HuH-7.5 (cell line): Measurements from ENCODE around the gene HIVEP3.

Source experiments
- DNase-seq: peaks from one replicate; pipeline ENCODE4 v3.0.0; 2011; ENCODE audit warnings: low spot score

Gene HIVEP3

DNA sequence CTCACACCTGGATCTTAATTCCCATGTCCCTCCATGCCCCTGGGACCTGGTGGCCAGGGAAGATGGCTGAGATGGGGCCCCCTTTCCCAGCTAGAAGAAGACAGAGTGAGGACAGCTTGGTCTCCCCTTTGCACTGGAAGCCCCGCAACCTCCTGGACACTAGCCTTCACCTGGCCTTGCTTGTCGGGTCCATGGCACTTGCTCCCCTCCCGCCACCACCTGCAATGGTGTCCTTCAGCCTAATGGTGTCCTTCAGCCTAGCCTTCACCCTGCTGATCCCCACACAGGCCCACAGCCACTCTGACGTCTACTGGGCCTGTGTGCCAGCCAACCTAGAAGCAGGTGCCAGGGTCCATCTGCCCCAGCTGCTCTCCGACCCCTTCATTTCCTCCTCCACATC is 388.3 kb downstream of the HIVEP3 start:
- DNase-seq = no peak

DNA sequence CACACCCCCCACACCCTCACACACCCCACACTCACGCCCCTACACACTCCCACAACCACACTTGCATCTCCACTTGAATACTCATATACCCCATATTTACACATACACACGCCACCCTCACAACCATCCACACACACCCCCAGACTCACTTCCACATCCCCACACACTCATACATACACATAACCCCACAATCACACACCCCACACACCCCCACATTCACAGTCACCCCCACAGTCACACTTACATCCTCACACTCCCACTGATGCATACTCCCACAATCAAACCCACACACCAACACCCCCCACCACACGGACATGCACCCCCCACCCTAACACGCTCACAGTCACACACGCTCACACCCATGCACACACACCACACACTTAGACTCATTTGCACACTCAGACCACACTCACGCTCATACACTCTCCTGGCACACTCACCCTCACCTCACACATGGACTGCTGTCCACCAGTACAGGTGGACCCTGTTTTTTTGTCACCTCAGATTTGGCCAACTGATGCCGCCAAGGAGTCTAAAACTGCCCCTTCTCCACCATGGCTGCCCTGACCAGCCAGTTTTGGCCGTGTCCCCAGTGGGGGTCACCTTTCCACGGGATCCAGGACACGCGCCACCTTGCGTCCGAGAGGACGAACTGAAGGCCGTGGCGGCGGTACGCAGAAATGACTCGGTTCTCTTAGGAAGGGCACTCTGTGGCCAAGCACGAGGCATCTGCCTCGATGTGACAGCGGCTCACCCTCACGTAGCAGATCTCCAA is 388.9 kb downstream of the HIVEP3 start:
- DNase-seq = no peak

DNA sequence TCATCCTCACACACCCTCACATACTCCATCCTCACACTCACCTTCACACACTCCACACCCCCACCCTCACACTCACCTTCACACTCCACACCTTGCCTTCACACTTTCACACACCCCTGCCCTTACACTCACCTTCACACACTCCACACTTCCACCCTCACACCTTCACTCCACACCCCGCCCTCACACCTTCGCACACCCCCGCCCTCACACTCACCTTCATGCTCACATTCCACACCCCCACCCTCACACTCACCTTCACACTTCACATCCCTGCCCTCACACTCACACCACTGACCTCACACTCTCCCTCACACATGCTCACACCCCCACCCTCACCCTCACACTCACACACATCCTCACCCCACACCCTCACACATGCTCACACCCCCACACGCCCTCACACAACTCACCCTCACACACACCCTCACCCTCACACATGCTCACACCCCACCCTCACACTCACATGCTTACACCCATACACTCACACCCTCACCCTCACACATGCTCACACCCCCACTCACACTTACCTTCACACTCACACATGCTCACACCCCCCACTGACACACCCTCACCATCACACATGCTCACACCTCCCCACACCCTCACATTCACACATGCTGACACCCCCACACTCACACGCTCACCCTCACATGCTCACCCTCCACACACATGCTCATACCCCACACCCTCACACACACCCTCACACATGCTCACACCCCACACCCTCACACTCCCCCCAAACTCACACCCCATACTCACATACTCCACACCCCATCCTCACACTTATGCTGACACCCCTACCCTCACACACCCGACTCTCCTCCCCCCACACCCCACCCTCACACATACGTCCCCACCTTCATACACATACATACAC is 389.8 kb downstream of the HIVEP3 start:
- no peak for DNase-seq

DNA sequence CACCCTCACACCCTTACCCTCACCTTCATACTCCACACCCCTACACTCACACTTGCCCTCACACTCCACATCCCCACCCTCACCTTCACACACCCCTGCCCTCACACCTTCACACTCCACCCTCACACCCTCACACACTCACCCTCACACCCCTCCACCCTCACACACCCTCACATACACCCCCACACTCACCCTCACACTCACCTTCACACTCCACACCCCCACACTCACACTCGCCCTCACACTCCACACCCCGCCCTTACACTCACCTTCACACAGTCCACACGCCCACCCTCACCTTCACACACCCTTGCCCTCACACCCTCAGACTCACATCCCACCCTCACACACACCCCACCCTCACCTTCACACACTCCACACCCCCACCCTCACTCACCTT is 390.6 kb downstream of the HIVEP3 start:
- DNase-seq = no peak

DNA sequence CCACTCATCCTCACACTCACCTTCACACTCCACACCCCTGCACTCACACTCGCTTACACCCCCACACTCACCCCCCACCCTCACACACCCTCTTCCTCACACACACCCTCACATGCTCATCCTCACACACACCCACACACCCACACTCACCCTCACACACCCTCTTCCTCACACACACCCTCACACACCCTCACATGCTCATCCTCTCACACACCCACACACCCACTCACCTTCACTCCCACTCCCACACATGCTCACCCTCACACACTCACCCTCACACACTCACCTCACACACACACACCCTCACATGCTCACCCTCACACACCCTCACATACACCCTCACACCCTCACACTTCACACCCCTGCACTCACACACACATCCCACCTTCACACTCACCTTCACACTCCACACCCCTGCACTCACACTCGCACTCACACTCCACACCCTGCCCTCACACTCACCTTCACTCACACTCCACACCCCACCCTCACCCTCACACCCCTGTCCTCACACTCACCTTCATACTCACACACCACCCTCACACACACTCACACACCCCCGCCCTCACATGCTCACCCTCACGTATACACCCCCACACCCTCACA is 391.7 kb downstream of the HIVEP3 start:
- DNase-seq = no peak

DNA sequence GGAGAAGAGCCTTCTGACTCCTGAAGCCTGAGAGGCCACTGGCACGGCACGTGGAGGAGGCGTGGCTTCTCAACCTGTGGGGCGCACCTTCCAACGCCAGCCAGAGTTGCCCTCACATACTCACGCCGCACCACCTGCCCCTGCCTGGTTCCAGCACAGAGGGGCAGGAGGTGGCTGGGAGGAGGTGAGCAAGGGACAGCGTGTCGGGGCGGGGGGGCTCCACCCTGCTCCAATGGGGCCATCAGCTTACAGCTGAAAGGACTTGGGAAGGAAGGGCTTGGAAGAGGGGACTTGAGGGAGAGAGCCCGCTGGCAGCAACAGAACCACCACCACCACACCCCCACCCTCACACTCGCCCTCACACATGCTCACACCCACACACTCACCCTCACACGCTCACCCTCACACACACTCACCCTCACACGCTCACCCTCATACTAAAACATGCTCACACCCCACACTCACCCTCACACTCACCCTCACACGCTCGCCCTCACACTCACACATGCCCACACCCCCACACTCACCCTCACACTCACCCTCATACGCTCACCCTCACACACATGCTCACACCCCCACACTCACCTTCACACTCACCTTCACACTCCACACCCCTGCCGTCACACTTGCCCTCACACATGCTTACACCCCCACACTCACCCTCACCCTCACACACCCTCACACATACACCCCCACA is 392.7 kb downstream of the HIVEP3 start:
- DNase-seq = no peak

DNA sequence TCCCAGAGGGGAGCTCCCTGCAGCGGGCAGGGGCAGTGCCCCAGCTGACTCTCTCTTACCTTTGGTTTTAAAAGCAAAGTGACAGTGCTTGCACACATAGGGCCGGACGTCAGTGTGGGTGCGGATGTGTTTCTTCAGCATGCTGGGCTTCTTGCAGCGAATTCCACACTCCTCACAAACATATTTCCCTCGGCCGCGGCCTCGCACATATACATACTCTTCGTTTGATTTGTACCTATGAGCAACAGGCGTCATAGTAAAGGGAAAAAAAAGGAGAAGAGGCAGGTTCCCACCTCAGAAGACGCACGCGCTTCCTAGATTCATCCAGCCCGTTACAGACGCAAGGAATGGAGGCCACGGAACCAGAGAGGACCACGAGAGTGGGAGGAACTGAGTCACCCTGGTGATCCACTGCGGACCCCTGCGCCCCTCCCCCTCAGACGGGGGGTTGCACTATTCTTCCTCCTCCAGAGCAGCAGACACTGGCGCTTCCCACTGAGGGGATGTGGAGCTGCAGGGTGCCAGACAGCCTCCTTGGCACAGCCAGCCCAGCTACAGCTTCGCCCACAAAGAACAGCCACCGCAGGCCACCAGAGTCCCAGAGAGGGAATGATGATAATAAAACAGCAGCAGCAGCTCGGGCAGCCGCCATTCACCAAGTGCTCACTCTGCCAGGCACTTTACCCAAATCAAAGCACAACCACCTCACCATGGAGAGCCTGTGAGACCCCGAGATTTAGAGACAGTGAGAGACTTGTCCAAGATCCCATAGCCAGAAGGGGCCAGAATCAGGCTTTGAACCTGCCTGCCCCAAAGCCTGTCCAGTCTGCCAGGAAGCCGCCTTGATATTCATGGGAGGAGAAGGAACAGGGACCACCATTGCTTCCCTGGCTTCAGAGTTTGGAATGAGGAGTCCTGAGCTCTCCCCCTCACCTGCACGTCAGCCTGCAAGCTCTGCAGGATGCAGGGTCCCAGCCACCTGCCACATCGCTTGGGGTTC is 393.7 kb downstream of the HIVEP3 start:
- DNase-seq = no peak

DNA sequence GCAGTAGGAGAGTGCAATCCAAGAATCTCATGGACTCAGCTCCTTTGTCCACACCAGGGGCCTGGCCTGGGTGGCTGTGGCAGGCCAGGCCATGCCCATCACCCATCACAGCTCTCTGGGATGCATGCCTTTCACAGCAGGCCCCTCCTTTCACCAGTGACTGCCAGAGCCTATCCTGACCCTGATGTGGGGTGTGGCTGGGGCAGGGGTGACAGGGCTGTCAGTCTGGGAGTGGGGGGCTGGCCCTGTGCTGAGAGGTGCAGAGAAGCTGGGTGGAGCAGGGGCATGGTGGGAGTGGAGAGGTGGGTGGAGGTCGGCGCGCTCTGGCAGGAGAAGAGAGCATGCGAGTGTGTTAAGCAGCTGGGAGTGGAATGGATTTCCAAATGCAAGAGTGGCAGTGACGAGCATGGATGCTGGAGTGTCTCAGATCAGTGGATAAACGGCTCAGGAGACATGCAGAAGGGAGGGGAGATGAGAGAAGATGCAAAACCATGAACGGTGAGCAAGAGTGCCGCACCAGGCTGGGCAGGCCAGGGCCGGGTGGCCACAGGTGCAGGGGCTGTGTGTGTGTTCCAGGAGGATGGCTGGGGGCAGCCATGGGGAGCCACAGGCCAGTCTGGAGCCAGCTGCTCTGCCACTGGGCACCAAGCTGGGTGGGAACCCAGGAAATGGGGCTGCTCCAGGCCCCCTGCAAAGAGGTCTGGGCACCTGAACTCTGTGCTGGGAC is 394.6 kb downstream of the HIVEP3 start:
- no peak for DNase-seq

DNA sequence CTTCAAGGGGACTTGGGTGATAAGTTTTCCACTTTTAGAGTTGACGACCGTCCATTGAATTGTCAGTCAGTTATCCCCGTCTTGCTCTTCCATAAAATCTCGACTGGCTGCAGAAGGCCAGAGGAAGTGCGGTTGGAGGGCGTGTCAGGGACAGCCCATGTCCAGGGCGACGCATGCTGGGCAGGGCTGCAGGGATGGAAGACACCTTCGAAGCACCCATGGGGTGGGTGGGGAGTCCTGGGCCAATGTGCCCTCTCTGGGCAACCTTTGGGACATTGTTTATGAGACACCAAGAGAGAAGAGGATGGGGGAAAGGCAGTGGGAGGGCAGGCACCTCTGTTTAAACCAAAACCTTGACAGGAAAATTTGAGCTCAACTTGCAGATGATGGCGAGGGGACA is 395.7 kb downstream of the HIVEP3 start:
- DNase-seq = no peak

DNA sequence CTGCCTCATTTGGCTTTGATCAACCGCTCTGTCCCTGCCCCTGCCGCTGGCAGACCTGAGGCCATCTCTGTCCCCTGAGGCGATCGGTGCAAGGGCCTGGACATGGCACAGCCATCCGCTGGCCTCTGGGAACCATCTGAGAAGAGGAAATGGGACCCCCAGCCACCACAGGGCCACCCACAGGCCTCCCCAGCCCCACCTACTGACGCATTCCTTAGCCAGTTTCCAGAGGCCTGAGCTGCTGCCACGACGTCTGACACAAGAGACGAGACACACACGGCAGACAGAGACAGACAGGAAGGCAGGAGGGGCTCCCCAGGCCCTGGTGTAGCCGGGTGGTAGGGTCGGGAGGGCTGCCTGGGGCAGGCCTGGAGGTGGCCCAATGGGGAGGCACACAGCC is 397.0 kb downstream of the HIVEP3 start:
- DNase-seq = no peak

DNA sequence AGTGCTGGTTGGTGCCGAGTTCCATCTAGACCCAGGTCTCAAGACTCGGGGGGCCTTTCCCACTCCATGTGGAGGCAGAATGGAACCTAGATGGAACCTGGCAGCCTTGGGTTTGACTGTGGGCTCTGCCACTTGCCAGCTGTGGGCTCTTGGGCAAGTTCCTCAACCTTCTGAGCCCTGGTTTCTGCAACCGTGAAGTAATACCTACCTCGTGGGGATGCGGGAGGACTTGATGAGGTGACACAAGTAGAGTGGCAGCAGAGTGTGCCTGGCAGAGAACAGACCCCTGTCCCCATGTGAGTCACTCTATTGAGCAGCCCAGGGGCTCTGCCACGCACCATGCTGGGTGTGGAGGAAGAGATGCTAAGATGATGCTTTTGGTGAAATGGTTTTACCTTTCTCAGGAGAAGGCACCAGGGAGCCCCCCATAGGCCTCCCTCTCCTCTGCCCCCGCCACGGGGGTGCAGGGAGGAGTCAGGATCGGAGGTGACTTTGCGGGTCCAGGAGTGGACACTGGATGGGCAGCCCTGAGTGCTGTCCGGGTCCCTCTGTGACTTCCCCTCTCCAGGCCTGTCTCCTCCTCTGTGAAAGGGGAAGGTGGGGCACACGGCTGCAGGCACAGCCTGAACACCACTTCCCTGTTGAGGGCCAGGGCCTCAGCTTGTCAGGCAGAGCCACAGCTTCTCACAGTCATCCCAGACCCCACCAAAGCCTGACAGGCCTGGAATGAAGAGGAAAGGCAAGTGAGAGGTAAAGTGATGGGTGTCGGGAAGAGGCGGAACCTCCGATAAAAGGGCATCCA is 397.6 kb downstream of the HIVEP3 start:
- no peak for DNase-seq

DNA sequence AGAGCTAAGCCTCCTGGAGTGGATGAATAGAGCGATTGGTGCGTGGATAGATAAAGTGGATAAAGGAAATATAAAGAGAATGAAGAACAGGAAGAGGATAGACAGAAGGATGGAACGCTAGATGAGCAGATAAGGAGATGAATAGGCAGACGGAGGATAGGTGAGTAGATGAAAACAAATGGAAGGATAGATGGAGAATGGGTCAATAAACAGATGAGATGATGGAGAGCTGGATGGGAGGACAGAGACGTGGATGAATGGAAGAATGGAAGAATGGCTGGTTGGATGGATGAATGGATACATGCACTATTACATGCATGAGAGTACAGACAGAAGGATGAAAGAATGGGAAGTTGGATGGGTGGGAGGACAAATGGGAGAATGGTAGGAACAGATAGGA is 399.1 kb downstream of the HIVEP3 start:
- DNase-seq = no peak

DNA sequence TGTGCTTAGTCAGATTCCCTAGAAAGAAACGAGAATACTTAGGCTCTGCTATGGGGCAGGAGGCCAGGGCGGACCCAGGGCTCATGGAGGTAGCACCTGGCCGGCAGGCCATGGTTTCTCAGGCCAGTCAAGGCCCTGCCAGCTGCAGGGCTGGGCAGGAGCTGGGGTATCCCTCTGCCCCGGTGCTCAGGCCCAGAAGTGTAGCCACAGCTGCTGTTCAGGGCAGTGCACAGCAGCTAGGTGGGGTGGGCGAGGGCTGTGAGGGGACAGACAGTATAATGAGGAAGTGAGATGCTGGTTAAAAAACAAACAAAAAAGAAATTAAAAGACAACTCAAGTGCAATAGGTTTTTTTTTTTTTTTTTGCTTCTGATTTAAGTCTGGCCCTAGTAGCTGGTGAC is 400.3 kb downstream of the HIVEP3 start:
- DNase-seq = no peak

DNA sequence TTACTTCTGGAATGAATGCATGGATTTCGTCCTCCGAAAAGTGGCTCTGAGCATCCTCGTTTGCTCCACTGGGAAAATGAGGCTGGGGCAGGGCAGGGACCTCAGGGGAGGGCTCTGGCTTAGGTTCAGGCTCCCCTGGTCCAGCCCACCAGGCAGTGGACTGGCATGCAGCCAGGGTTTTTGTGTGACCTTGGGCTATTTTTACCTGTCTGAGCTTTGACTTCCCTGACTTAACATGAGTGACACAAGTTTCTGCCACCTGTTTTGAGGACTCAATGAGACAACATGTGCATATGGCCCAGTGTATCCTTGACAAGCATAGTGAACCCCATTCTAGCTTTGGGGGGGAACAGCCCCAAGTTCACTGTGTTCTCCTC is 401.7 kb downstream of the HIVEP3 start:
- no peak for DNase-seq

DNA sequence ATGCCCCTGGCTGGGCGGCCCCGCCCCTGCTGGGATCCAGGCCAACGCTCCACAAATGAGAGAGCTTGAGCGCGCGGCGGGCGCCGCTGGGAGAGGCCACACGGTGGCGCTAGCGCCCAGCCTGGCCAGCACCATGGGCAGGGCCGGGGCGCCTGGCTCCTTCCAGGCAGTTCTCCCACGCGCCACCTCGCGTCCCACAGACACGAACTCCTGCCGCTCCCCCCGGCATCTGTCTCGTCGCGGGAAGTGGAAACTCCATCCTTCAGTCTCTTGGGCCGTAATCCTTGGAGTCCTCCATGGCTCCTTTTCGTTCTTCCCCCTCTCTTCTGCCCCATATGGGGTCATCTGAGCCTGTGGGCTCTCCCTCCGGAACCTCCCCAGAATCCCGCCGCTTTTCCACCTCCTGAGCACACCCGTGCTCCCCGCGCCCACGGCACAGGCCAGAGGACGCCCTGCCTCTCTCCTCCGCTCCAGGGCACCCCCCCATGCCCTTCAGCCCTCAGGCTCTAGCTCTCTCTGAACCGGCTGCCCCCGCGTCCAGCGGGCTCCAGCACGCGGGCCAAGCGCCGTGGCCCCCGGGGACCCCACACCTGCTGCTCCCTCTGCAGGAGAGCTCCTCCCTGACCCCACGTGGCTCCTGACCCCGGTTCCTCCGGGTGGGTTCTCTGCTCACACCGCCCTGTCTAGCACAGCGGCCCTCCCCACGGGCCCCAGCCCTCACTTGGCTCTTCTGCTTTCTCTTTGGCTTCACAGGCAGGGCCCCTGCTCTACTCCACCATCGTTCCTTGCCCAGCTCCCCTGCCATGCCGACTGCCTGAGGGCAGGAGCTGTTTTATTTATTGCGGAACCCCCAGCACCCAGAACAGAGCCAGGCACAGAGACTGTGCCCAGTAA is 402.3 kb downstream of the HIVEP3 start:
- peak; percentile 96 for DNase-seq

DNA sequence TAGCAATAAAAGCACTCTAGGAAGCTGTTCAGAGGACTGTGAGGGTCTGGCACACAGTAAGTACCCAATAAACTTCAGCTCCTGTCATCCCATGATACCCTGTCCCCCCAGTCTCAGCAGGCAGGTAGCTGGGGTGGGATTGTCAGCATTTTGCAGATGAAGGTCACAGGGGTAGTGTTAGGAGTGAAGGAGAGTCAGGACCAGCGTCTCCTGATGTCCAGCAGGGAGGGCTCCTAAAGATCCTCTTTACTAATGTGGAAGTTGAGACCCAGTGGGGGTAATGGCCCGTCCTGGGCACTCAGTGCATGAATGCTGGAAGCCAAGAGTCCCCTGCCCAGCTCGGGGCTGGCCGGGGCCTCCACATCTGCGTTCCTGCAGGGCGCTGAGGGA is 402.9 kb downstream of the HIVEP3 start:
- no peak for DNase-seq

DNA sequence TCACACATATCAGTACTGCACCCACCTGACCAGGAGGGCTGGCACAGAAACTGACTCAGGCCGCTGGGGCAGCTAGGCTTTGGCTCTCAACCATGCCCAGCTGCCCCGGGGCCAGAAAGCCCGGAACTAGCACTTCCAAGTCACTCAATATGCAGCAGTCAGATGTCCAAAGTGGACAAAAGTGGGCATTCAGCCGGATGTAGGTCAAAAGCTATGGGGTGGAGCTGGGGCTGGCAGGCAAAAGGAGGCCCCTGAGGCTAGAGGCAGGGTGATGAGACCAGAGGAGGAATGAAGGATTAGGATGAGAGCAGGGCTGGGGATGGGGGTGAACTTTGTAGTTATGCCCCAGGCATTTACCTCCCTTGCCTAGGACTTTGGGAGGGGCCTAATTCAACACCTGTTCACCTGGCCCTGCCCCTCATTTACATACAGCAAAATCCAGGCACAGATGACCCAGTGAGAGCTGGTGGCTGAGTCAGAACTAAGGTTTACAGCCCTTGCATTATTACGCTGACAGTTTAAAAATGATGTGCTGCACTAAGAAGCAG is 403.5 kb downstream of the HIVEP3 start:
- no peak for DNase-seq

DNA sequence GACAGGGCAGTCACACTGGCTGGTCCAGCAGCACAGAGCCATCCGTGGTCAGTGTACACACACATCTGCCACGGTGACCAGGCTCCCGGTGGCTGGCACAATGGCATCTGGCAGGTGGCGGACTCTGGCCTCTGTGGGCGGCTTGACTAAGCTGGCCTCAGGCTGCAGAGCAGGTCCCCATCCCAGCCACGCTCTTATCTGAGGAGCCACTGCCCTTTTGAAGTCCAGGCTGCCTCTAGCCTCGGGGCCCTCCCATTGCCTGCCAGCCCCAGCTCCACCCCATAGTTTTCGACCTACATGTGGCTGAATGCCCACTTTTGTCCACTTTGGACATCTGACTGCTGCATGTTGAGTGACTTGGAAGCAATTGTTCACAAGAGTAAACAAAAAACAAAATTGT is 404.3 kb downstream of the HIVEP3 start:
- no peak for DNase-seq
